ENCODE data around the gene RIC8B.
A peak's percentile ranks its signal among the peaks of the same experiment; 100 is the strongest.

RIC8B gene

DNA sequence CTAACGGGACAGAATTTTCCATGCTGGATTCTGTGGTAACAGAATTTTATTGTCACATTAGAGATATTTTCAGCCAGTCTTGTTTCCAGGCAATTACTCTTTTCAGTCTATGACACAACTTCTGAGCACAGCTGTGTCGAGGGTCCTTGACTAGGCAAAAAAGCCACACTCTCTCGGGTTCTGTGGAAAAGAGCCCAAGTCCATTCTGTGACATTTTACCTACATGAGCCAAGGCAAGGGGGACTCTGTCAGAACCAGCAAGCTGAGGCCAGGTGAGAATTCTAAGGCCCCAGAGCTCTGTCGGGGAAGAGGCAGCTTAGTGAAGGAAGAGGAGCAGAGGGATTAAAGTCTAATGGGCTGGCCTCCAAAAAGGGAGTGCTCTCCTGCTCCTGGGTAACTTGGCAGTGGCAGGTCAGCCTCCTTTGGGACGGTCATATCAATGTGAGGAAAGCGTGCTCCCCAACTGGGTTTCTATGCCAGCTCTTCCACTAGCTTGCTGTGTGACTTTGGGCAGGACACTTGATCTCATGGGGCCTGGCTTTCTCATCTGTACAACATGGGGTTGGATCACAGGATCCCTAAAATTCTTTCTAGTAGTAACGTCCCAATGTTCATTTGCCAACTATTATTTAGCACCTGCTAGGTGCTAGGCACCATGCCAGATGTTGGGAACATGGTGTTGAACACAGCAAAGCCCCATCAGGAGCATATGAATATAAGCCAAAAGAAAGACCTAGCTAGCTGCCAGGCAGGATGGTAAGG, 16.0 kb upstream of the RIC8B start:
- DNase-seq (ENCODE audit: low spot score), result no peak

- DNase-seq (ENCODE audit: low spot score), result no peak
Measured at GRCh38 chr12:106759526-106760183, 14.8 kb upstream of the RIC8B start.

DNA sequence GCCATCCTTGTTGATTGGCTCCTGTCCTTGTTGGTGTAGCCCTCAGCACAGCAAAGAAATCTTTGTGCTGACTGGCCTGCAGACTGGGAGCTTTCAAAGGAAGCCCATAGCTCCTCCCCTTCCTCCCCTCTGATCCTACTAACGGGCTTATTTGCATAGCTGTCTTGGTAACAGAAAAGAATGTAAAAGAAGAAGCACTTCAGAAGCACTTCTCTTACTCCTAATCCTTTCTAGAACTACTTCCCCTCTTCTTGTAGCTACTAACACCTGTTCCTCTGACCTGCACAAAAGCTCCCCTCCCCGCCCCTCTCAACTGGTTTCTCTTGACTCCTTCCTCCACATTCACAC, 14.3 kb upstream of the RIC8B start:
- peak; percentile 48 for DNase-seq (ENCODE audit: low spot score)

- no peak for DNase-seq (ENCODE audit: low spot score)
Measured at GRCh38 chr12:106764220-106764619, 10.3 kb upstream of the RIC8B start.

DNA sequence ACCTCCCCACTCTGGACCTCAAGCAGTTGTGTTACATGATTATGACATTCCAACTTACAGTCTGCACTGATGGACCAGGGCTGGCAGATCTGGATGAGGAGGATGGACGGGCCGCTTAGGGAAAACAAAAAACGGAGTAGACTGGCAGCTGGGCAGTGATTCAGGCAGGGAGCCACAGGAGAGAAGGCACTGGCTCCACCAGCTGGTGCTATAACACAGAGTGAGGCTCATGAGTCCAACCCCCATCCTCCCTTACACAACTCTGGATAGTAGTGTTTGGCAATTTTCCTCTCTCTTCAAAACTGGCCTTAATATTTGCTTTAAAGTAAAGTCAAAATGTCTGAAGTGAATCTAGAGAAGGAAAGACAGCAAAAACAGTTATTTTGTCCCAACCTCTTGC, 9.7 kb upstream of the RIC8B start:
- no peak for DNase-seq (ENCODE audit: low spot score)

DNA sequence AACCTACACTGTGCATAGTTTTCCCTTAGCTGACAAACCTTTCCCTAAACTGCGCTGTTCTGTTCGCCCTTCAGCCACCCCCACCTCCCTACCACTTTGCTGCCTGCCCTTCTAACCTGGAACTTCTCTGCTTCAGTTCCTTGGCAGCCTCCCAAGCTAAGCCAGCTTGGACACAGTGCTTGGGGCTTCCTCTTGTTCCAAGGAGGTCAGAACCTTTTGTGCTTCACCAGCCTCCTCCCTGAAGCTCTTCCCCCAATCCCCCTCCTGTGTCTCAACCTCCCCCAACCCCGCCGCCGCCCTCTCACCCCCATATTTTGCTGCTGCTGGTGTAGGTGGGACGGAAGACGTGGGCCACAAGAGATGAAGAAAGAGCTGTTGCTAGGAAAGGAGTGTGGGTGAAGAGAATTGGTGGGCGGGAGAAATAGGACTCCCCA, 8.1 kb upstream of the RIC8B start:
- no peak for DNase-seq (ENCODE audit: low spot score)

- DNase-seq (ENCODE audit: low spot score), result no peak
Measured at GRCh38 chr12:106767206-106767605, 7.3 kb upstream of the RIC8B start.

DNA sequence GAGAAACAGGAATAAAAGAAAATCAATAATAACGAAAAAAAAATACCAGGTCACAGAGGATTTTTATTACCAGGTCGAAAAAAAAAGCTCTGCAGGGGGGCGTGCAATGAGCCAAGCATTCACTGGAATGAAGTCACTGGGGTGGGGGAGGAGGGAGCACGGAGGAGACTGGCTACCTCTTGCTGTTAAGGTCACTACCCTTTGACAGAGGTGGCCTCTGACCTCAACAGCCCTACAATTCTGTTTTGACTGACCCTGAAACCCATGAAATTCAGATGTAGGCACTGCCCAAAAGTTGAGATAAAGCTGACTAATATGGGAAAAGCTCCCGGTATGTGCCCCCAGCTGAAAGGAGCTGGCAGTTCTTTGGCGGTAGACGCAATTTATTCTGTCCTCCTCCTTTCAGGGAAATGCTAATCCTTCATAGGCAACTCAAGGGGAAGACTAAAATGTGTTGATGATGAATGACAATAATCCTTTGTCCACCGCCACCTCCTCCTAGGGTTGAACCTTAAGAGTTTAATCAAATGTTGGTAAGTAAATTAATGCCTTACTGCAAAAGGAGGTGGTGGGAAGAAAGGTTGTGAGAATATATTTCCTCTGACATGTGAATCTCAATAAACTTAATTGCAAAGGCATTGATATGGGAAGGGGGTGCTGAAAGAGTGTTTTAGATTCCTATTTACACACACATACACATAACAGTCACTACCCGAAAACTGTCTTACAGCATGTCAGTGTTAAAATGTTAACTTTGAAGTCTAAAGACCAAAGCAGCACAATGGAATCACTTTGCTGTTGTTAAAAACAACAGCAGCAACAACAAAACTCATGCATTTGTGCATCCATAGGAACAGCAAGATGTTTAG, 6.3 kb upstream of the RIC8B start:
- no peak for DNase-seq (ENCODE audit: low spot score)

- DNase-seq (ENCODE audit: low spot score), result no peak
Measured at GRCh38 chr12:106769078-106769477, 5.4 kb upstream of the RIC8B start.

- no peak for DNase-seq (ENCODE audit: low spot score)
Measured at GRCh38 chr12:106769546-106769945, 4.9 kb upstream of the RIC8B start.

GRCh38 chr12:106771425-106771824, 3.1 kb upstream of the RIC8B start:
- DNase-seq (ENCODE audit: low spot score), result no peak

DNA sequence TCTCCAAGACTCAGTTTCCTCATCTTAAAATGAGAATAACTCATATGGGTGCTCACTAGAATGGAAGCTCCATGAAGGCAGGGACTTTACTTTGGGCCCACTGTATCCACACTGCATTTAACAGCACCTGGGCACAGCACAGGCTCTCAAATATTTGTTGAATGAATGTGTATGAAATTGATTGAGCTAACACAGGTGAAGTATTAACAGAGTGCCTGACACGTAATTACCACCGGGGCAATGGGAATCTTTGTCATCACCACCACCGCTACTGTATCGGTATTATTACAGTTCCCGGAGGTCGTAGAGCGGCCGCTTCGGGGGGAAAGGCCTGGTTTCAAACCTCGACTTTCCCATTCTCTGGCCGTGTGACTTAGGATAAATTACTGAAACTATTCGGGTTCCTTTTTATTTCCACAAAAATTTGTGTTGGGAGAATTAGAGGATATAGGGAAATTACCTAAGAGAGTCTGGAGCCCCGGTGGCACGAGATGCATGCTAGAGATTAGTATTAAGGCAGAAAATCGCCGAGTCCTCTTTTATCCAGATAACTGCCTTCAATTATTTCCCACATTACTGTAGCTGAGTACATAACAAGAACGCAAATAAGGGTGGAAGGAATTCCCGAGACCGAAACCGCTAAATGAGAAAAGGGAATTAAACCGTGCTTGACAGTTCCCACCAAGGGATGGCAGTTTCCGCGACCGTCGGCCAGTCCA, 1.0 kb upstream of the RIC8B start:
- DNase-seq (ENCODE audit: low spot score), result no peak

- no peak for DNase-seq (ENCODE audit: low spot score)
Measured at GRCh38 chr12:106774808-106775524, 484 bp downstream of the RIC8B start.

DNA sequence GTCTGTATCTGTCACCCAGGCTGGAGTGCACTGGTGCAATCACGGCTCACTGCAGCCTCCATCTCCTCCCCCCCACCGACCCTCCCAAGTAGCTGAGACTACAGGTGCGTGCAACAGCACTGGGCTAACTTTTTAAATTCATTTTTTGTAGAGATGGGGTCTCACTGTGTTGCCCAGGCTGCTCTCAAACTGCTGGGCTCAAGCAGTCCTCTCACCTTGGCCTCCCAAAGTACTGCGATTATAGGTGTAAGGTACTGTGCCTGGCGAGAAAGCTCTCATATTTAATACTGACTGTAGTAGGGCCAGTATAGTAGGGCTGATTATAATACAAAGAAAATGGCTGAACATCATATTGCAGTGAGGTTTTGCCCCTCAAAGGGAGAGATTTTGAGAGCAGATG, 2.4 kb downstream of the RIC8B start:
- no peak for DNase-seq (ENCODE audit: low spot score)

GRCh38 chr12:106780010-106780631, 5.6 kb downstream of the RIC8B start:
- DNase-seq (ENCODE audit: low spot score), result no peak

GRCh38 chr12:106782619-106783018, 8.1 kb downstream of the RIC8B start:
- no peak for DNase-seq (ENCODE audit: low spot score)

DNA sequence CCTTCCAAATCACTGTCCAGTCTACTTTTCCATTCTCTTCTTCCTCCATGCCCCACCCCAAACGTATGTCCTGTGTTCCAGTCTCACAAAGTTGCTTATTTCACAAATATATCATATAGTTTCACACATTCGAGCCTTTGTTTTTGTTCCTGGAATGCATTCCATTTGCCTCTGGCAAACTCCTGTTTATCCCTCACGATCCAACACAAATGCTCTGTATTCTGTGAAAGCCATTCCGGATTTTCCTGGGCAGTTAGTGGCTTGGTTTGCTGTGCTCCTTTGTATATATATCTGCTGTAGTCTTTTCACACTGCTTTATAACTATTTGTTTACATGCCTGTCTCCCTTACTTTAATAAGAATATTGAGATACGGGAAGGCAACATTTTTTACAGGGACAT, 9.0 kb downstream of the RIC8B start:
- no peak for DNase-seq (ENCODE audit: low spot score)

DNA sequence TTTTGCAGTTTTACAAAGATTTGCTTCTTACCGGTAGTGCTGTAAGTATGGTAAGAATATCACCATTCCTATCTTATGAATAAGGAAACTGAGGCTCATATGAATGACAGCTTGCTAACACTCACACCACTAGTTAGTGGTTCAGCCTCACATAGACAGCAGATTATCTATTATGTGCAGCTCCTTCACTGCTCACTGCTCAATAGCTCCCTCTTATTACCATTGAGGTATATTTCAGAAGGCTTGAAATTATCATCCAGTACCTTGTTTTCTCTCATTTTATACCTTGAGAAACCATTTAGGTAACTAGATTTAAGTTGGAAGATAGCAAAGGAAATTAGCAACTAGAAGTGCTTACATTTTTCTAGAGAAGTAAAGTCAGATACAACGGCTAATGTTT, 15.5 kb downstream of the RIC8B start:
- DNase-seq (ENCODE audit: low spot score), result no peak

DNA sequence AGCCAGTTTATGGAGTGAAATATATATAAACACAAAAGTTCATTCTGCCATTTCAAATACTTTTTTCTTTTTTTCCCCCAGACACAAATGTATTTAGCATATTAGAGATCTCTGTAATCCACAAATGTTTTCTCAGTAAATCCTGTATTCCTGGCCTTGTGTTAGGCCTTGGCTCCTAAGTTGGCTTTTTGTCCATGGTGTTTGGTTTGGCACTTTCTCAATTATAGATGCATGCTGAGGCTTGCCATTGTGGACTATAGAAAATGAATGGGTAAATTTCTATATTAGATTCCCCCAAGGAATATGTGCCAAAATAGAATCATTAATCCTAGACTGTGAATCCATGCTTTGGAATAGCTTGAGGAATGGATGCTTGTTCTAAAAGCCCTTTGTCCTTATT, 17.0 kb downstream of the RIC8B start:
- DNase-seq (ENCODE audit: low spot score), result no peak

- DNase-seq (ENCODE audit: low spot score), result no peak
Measured at GRCh38 chr12:106794369-106794768, 19.9 kb downstream of the RIC8B start.

GRCh38 chr12:106801167-106801708, 26.8 kb downstream of the RIC8B start:
- DNase-seq (ENCODE audit: low spot score), result no peak
